Calu3 (cell line): ENCODE measurements around the gene HIF1A. TPM values are rescaled to one million over a fixed set of nuclear protein-coding genes. Genes with fewer than 3 reads are reported as not detected.

Experiments used
- BruUV-seq: library from RNA; stranded (reverse); fragments of 400-500 nt; replicated peaks from 2 replicates; lab custom pipeline; 2021; lab: Mats Ljungman, UMichigan
- CTCF ChIA-PET: fragments of 300-600 bp; sonication (Branson Sonifier 250); formaldehyde crosslinking; loops from one replicate; lab custom pipeline; 2022; ENCODE audit warnings: antibody characterized with exemption; lab: Charles Lee
- DNase-seq: peaks from one replicate; pipeline ENCODE4 v3.0.0; 2022
- H3K27ac Mint-ChIP-seq: one replicate; pipeline ENCODE4 v1.8.0; 2022; ENCODE audit warnings: mixed read lengths; ENCODE audit not compliant: unreplicated experiment
- H3K27me3 Mint-ChIP-seq: one replicate; pipeline ENCODE4 v1.8.0; 2022; ENCODE audit warnings: mixed read lengths; ENCODE audit not compliant: unreplicated experiment
- H3K36me3 Mint-ChIP-seq: one replicate; pipeline ENCODE4 v1.8.0; 2022; ENCODE audit warnings: mild to moderate bottlenecking, moderate library complexity, mixed read lengths; ENCODE audit not compliant: insufficient read depth, unreplicated experiment
- H3K4me1 Mint-ChIP-seq: one replicate; pipeline ENCODE4 v1.8.0; 2022; ENCODE audit warnings: mild to moderate bottlenecking, low read depth, mixed read lengths; ENCODE audit not compliant: unreplicated experiment
- H3K4me3 Mint-ChIP-seq: one replicate; pipeline ENCODE4 v1.8.0; 2022; ENCODE audit warnings: mild to moderate bottlenecking, low read depth, moderate library complexity, mixed read lengths; ENCODE audit not compliant: unreplicated experiment
- H3K9me3 Mint-ChIP-seq: one replicate; pipeline ENCODE4 v1.8.0; 2022; ENCODE audit warnings: low read depth, mixed read lengths; ENCODE audit not compliant: unreplicated experiment
- intact Hi-C: fragments of 100-400 bp; cut with micrococcal nuclease; formaldehyde crosslinking; loops from one replicate; pipeline ENCODE4 v1.10.0; 2022; ENCODE audit not compliant: unreplicated experiment
- total RNA-seq: library from RNA; stranded (reverse); gene quantifications from 2 replicates; pipeline ENCODE4 v1.2.3, GENCODE V29; 2022
- TF ChIP-seq, protein P1 (sequence below): fragments of 200-600 bp; IDR thresholded peaks from one replicate; pipeline ENCODE4 v1.8.0; 2022; ENCODE audit warnings: antibody characterized with exemption; ENCODE audit not compliant: unreplicated experiment

Gene HIF1A
- total RNA-seq, 1 experiment from 2014 or later: 229 TPM

- Mint-ChIP-seq H3K9me3 (no peaks in the 10 kb centered on the region), H3K4me1 (peaks cover 33% of the 10 kb centered on the region), H3K27ac (no peak overlapping the region), H3K36me3 (no peaks in the 10 kb centered on the region), H3K4me3 (no peak overlapping the region), H3K27me3 (no peaks in the 10 kb centered on the region)
- no peak for DNase-seq
- CTCF ChIA-PET: interaction anchor here (0.6 to 0.7 kb wide), 2 partner anchors 76 to 87 kb away, joined by 4 read pairs; no protein-coding TSS in a partner anchor
- BruUV-seq: no TSS peak
- intact Hi-C loops: loop anchor here (5.0 kb wide), 1 partner anchor 86 kb away; no protein-coding TSS in a partner anchor
- TF ChIP-seq, protein P1, sequence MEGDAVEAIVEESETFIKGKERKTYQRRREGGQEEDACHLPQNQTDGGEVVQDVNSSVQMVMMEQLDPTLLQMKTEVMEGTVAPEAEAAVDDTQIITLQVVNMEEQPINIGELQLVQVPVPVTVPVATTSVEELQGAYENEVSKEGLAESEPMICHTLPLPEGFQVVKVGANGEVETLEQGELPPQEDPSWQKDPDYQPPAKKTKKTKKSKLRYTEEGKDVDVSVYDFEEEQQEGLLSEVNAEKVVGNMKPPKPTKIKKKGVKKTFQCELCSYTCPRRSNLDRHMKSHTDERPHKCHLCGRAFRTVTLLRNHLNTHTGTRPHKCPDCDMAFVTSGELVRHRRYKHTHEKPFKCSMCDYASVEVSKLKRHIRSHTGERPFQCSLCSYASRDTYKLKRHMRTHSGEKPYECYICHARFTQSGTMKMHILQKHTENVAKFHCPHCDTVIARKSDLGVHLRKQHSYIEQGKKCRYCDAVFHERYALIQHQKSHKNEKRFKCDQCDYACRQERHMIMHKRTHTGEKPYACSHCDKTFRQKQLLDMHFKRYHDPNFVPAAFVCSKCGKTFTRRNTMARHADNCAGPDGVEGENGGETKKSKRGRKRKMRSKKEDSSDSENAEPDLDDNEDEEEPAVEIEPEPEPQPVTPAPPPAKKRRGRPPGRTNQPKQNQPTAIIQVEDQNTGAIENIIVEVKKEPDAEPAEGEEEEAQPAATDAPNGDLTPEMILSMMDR: no peak
These were observed 46.9 kb upstream of the HIF1A start for GRCh38 chr14:61648377-61648776.

GRCh38 chr14:61649283-61649682 is 46.0 kb upstream of the HIF1A start:
- peaks cover 35% of the 10 kb centered on the region for H3K4me1 Mint-ChIP-seq
- no peaks in the 10 kb centered on the region for H3K36me3 Mint-ChIP-seq
- no peak for DNase-seq
- no peaks in the 10 kb centered on the region for H3K9me3 Mint-ChIP-seq
- H3K4me3 Mint-ChIP-seq: no peak overlapping the region
- no peak overlapping the region for H3K27ac Mint-ChIP-seq
- intact Hi-C loops: loop anchor here (5.0 kb wide), 1 partner anchor 87 kb away; no protein-coding TSS in a partner anchor
- BruUV-seq: no TSS peak
- TF ChIP-seq, protein P1: no peak
- CTCF ChIA-PET: interaction anchor here (0.7 kb wide), 2 partner anchors 77 to 80 kb away, joined by 4 to 6 read pairs; no protein-coding TSS in a partner anchor
- H3K27me3 Mint-ChIP-seq: no peaks in the 10 kb centered on the region

GRCh38 chr14:61651355-61651754 is 44.0 kb upstream of the HIF1A start:
- intact Hi-C loops: no loop called here
- no peak for DNase-seq
- BruUV-seq: no TSS peak
- H3K4me1 Mint-ChIP-seq: peaks cover 35% of the 10 kb centered on the region
- TF ChIP-seq, protein P1: no peak
- CTCF ChIA-PET: no interaction called here
- no peaks in the 10 kb centered on the region for H3K9me3 Mint-ChIP-seq
- no peak overlapping the region for H3K4me3 Mint-ChIP-seq
- H3K36me3 Mint-ChIP-seq: no peaks in the 10 kb centered on the region
- H3K27me3 Mint-ChIP-seq: no peaks in the 10 kb centered on the region
- no peak overlapping the region for H3K27ac Mint-ChIP-seq

DNA sequence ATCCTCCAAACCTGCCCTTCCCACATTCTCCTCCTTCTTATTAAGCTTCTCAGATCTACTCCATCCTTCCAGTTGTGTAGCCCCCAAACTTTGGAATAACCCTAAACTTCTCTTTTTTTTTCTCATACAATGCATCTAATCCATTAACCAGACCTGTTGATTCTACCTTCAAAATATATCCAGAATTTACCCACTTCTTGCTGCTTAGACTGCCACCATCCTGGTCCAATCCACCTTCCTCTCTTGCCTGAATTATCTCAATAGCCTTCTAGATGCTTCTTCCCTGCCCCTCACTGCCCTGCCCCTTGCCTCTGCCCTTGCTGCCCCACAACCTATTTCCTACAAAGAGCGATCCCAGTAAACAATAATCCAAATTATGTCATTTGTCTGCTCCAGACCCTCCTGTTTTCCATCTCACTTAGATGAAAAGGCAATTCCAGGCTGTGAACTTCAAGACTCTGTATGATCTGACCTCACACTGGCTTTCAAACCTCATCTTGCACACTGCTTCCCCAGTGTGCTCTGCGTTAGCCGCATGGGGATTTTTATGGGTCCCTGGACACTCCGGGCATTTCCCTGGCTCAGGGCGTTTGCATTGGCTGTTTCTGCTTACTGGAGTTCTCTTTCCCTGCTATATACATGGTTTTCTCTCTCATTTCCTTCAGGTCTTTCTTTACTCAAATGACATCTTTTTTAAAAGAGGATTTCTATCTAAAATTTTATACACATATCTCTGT is 42.6 kb upstream of the HIF1A start:
- Mint-ChIP-seq H3K27me3 (no peaks in the 10 kb centered on the region), H3K4me1 (peaks cover 35% of the 10 kb centered on the region), H3K9me3 (no peaks in the 10 kb centered on the region), H3K27ac (no peak overlapping the region), H3K36me3 (no peaks in the 10 kb centered on the region), H3K4me3 (no peak overlapping the region)
- DNase-seq: no peak
- CTCF ChIA-PET: interaction anchor here (0.6 kb wide), 1 partner anchor 94 kb away, joined by 5 read pairs; no protein-coding TSS in a partner anchor
- TF ChIP-seq, protein P1: no peak
- no TSS peak for BruUV-seq
- intact Hi-C loops: no loop called here
